GM12864 (cell line): ENCODE data around the gene NRIP3.
"Not testable (repeated sequence)": the region's sequence is repeated elsewhere in the genome, so short reads cannot be mapped to it uniquely, and the experiment has no call there.

Source experiments
- DNase-seq: peaks from one replicate; pipeline ENCODE4 v3.0.0-alpha.2; 2011; ENCODE audit warnings: low read depth
- H3K4me3 ChIP-seq: 2 replicates; pipeline ENCODE4 v1.5.1; 2011; ENCODE audit warnings: mild to moderate bottlenecking, low read depth, low read length, control low read depth
- CTCF ChIP-seq: IDR thresholded peaks from 2 replicates; pipeline ENCODE4 v1.5.1; 2011; ENCODE audit warnings: low read depth, mild to moderate bottlenecking, moderate library complexity, low read length, control low read depth, inconsistent platforms; ENCODE audit errors: missing control alignments

The NRIP3 gene

GRCh38 chr11:8997451-8997850, 6.3 kb downstream of the NRIP3 start:
- no peak for TF ChIP-seq CTCF

GRCh38 chr11:8989453-8989852, 14.3 kb downstream of the NRIP3 start:
- no peak overlapping the region for H3K4me3 ChIP-seq
- TF ChIP-seq CTCF = no peak
- DNase-seq = no peak

More at GRCh38 chr11:8997451-8997850, 6.3 kb downstream of the NRIP3 start:
- H3K4me3 ChIP-seq = no peak overlapping the region
- no peak for DNase-seq

- no peak for DNase-seq
- no peak for TF ChIP-seq CTCF
- H3K4me3 ChIP-seq = no peak overlapping the region
Measured at GRCh38 chr11:8988329-8989234, 15.2 kb downstream of the NRIP3 start.

GRCh38 chr11:8987446-8987845, 16.4 kb downstream of the NRIP3 start:
- TF ChIP-seq CTCF = no peak
- no peak for DNase-seq
- H3K4me3 ChIP-seq = no peak overlapping the region

GRCh38 chr11:8986772-8987171, 17.0 kb downstream of the NRIP3 start:
- not testable (repeated sequence) for DNase-seq, H3K4me3 ChIP-seq

GRCh38 chr11:8985462-8985861, 18.3 kb downstream of the NRIP3 start:
- no peak for TF ChIP-seq CTCF
- no peak overlapping the region for H3K4me3 ChIP-seq
- DNase-seq = no peak

GRCh38 chr11:8983552-8983951, 20.2 kb downstream of the NRIP3 start:
- no peak for TF ChIP-seq CTCF
- DNase-seq = no peak
- H3K4me3 ChIP-seq = no peak overlapping the region
